HL-60 (cell line): ENCODE results near the gene C6orf136.

Experiments
- CTCF ChIP-seq: IDR thresholded peaks from one replicate; pipeline ENCODE4 v1.5.1; 2011; ENCODE audit warnings: low read length, control low read depth, inconsistent platforms; ENCODE audit not compliant: insufficient read depth
- POLR2AphosphoS5 ChIP-seq: IDR thresholded peaks from 2 replicates; pipeline ENCODE4 v1.6.1; 2012; ENCODE audit warnings: low read depth
- REST ChIP-seq: IDR thresholded peaks from 2 replicates; pipeline ENCODE4 v1.6.1; 2012; ENCODE audit warnings: low read depth; ENCODE audit not compliant: insufficient replicate concordance

GRCh38 chr6:30599625-30600324 lies 47.2 kb upstream of the C6orf136 start:
- TF ChIP-seq POLR2AphosphoS5, result peak; percentile 37; the same call in 1 of the 2 replicates
- TF ChIP-seq CTCF, result no peak
- TF ChIP-seq REST, result no peak
